Measurements from ENCODE around the gene FBLN1. TPM values are rescaled to one million over a fixed set of nuclear protein-coding genes. Genes with fewer than 3 reads are reported as not detected.

FBLN1 gene
- total and polyA plus RNA-seq, 2 of the 8 experiments (the other 6 are each of a cell fraction or from before 2014, with no cell fraction given) = 159 to 168 TPM

DNA sequence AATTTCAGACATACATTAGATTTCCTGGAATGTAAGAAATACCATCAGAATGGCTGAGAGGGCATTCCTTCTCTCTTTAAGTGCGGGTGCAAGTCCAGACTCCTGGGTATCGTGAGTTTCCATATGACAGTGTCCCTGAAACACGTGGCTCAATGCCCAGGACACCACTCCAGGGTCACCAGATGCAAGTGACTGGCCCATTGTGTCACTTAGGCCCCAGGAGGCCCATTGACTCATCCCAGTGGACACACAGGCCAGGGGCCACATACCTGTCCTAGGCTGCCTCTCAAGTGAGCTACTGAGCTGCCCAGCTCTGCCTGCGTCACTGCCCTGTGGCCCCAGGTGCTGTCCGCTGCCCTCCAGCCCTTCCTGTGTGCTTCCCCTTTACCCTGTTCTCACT lies 18.5 kb downstream of the FBLN1 start (continued):
- TF ChIP-seq YY1 (IDR thresholded peaks at IDR 0.05; ENCODE audit: low read depth, low read length) = no peak
- no peak for TF ChIP-seq FOSL1 (IDR thresholded peaks at IDR 0.05; ENCODE audit: insufficient read depth, low read depth, low read length)
- TF ChIP-seq, protein P1, sequence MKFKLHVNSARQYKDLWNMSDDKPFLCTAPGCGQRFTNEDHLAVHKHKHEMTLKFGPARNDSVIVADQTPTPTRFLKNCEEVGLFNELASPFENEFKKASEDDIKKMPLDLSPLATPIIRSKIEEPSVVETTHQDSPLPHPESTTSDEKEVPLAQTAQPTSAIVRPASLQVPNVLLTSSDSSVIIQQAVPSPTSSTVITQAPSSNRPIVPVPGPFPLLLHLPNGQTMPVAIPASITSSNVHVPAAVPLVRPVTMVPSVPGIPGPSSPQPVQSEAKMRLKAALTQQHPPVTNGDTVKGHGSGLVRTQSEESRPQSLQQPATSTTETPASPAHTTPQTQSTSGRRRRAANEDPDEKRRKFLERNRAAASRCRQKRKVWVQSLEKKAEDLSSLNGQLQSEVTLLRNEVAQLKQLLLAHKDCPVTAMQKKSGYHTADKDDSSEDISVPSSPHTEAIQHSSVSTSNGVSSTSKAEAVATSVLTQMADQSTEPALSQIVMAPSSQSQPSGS (IDR thresholded peaks at IDR 0.05; ENCODE audit: low read length) = no peak

Measured in H1 (cell line).